HCT116 (cell line): ENCODE data around the gene EFNB2. TPM values are rescaled to one million over a fixed set of nuclear protein-coding genes. Genes with fewer than 3 reads are reported as not detected.

Experiments used
- ATAC-seq: fragments of 200-7000 bp; cut with Tn5 transposase; 2 replicates; pipeline ENCODE4 v1.9.1; 2020; ENCODE audit warnings: mild to moderate bottlenecking, moderate library complexity
- BruUV-seq: library from RNA; stranded (reverse); fragments of 400-500 nt; replicated peaks from 2 replicates; lab custom pipeline; 2021; lab: Mats Ljungman, UMichigan
- CTCF ChIA-PET: fragments of 300-600 bp; sonication (Branson Sonifier 250); formaldehyde crosslinking; loops from one replicate; lab custom pipeline; 2021; ENCODE audit warnings: antibody characterized with exemption; lab: Charles Lee
- POLR2A ChIA-PET: fragments of 300-600, 350-600 bp; sonication (Branson Sonifier 250); formaldehyde crosslinking; loops from one replicate; lab custom pipeline; 2021; ENCODE audit warnings: antibody characterized with exemption; lab: Charles Lee
- RAD21 ChIA-PET, 2 experiments: fragments of 300-600 bp; sonication (Branson Sonifier 250); formaldehyde crosslinking; loops; one replicate each; lab custom pipeline; 2023; ENCODE audit warnings: low total read pairs in 2 of 2; ENCODE audit not compliant: uncharacterized antibody in 2 of 2, unreplicated experiment in 2 of 2, low non-redundant PET in 1 of 2; lab: Charles Lee
- DNase-seq: peaks from one replicate; pipeline ENCODE4 v3.0.0-alpha.2; 2010; ENCODE audit warnings: low read depth, low spot score
- H2AFZ ChIP-seq: fragments of 200-600 bp; shearing (Covaris generic), sonication (generic); 2 replicates; pipeline ENCODE4 v1.6.1; 2017; ENCODE audit warnings: low read depth, mixed run types, mixed read lengths, antibody characterized with exemption, low read length; ENCODE audit not compliant: poor library complexity, severe bottlenecking
- H3K27ac ChIP-seq: 2 replicates; pipeline ENCODE4 v1.5.1; 2012; ENCODE audit warnings: low read depth, low read length
- H3K27me3 ChIP-seq: fragments of 200-600 bp; sonication (generic); 2 replicates; pipeline ENCODE4 v1.6.1; 2016; ENCODE audit warnings: mixed run types, low read length, mixed read lengths; ENCODE audit not compliant: insufficient read depth
- H3K36me3 ChIP-seq, 2 experiments: fragments of 200-500 bp in 1 of 2; fragments of 200-600 bp in 1 of 2; sonication (Bioruptor generic) in 1 of 2; sonication (generic) in 1 of 2; 2 replicates each; pipeline versions ENCODE4 v1.5.1 to v1.6.1; 2014 to 2016; ENCODE audit warnings: low read length in 2 of 2, inconsistent platforms in 1 of 2, mixed read lengths in 1 of 2, mixed run types in 1 of 2; ENCODE audit not compliant: insufficient read depth in 2 of 2, control insufficient read depth in 1 of 2
- H3K4me1 ChIP-seq, 2 experiments: fragments of 200-600 bp in 1 of 2; sonication (generic) in 1 of 2; 2 replicates each; pipeline versions ENCODE4 v1.5.1 to v1.6.1; 2012 to 2017; ENCODE audit warnings: low read length in 2 of 2, inconsistent platforms in 1 of 2, mild to moderate bottlenecking in 1 of 2, mixed read lengths in 1 of 2, mixed run types in 1 of 2, moderate library complexity in 1 of 2; ENCODE audit not compliant: insufficient read depth in 2 of 2, control insufficient read depth in 1 of 2
- H3K4me2 ChIP-seq: fragments of 200-600 bp; sonication (generic); 2 replicates; pipeline ENCODE4 v1.6.1; 2017; ENCODE audit warnings: mixed run types, low read length, mixed read lengths
- H3K4me3 ChIP-seq, 2 experiments: fragments of 200-600 bp in 1 of 2; sonication (generic) in 1 of 2; replicated peaks in 1 of 2; 2 replicates each; pipeline ENCODE4 v1.5.1; 2011 to 2016; ENCODE audit warnings: low read length in 2 of 2, control low read depth in 1 of 2, low read depth in 1 of 2, mild to moderate bottlenecking in 1 of 2, mixed read lengths in 1 of 2, mixed run types in 1 of 2
- H3K79me2 ChIP-seq: fragments of 200-600 bp; sonication (generic); 2 replicates; pipeline ENCODE4 v1.6.1; 2017; ENCODE audit warnings: mild to moderate bottlenecking, mixed run types, low read length, moderate library complexity, mixed read lengths; ENCODE audit not compliant: insufficient read depth
- H3K9ac ChIP-seq: fragments of 200-600 bp; sonication (generic); 2 replicates; pipeline ENCODE4 v1.6.1; 2016; ENCODE audit warnings: low read length, mixed read lengths
- H3K9me2 ChIP-seq: fragments of 200-600 bp; sonication (generic), shearing (Covaris generic); 2 replicates; pipeline ENCODE4 v1.6.1; 2017; ENCODE audit warnings: mixed run types, mild to moderate bottlenecking, moderate library complexity; ENCODE audit not compliant: insufficient read depth
- H3K9me3 ChIP-seq, 2 experiments: fragments of 200-500 bp in 1 of 2; fragments of 200-600 bp in 1 of 2; sonication (Bioruptor generic) in 1 of 2; sonication (generic) in 1 of 2; 2 replicates each; pipeline ENCODE4 v1.6.1; 2014 to 2017; ENCODE audit warnings: low read length in 2 of 2, mixed read lengths in 2 of 2, inconsistent platforms in 1 of 2, low read depth in 1 of 2, mild to moderate bottlenecking in 1 of 2, mixed run types in 1 of 2, moderate library complexity in 1 of 2; ENCODE audit not compliant: control insufficient read depth in 1 of 2, insufficient read depth in 1 of 2
- H4K20me1 ChIP-seq: fragments of 200-600 bp; sonication (generic), shearing (Covaris generic); 2 replicates; pipeline ENCODE4 v1.6.1; 2017; ENCODE audit warnings: mixed run types, mild to moderate bottlenecking, moderate library complexity; ENCODE audit not compliant: insufficient read depth
- CBX3 ChIP-seq: IDR thresholded peaks from 2 replicates; pipeline ENCODE4 v1.6.1; 2012; ENCODE audit warnings: low read depth
- ELF1 ChIP-seq: IDR thresholded peaks from 2 replicates; pipeline ENCODE4 v1.6.1; 2012; ENCODE audit warnings: low read depth, borderline replicate concordance
- EZH2 ChIP-seq: fragments of 200-600 bp; sonication (generic); IDR thresholded peaks from 2 replicates; pipeline ENCODE4 v1.6.1; 2017; ENCODE audit warnings: antibody characterized with exemption, mixed run types
- FOSL1 ChIP-seq: IDR thresholded peaks from 2 replicates; pipeline ENCODE4 v1.6.1; 2012; ENCODE audit warnings: low read depth
- JUND ChIP-seq: IDR thresholded peaks from 2 replicates; pipeline ENCODE4 v1.6.1; 2012
- RAD21 ChIP-seq: IDR thresholded peaks from 2 replicates; pipeline ENCODE4 v1.6.1; 2012; ENCODE audit warnings: low read depth, mild to moderate bottlenecking
- SRF ChIP-seq: IDR thresholded peaks from 2 replicates; pipeline ENCODE4 v1.6.1; 2012; ENCODE audit warnings: low read depth
- ZFX ChIP-seq: fragments of 450-650 bp; IDR thresholded peaks from 2 replicates; pipeline ENCODE4 v1.6.1; 2017
- intact Hi-C: fragments of 100-400 bp; cut with micrococcal nuclease; formaldehyde crosslinking; loops from 2 replicates; pipeline ENCODE4 v1.10.0; 2022
- total RNA-seq: library from RNA; stranded (reverse); gene quantifications from one replicate; pipeline ENCODE4 v1.2.1, GENCODE V29; 2021; ENCODE audit not compliant: unreplicated experiment
- TF ChIP-seq, protein P1 (sequence below), 3 experiments: fragments of 200-600 bp in 1 of 3; sonication (generic) in 1 of 3; IDR thresholded peaks in 2 of 3; conservative IDR thresholded peaks in 1 of 3; 2 replicates each; pipeline ENCODE4 v1.5.1; 2012 to 2017; ENCODE audit warnings: low read depth in 2 of 3, low read length in 2 of 3, antibody characterized with exemption in 1 of 3, borderline replicate concordance in 1 of 3, control low read depth in 1 of 3, mild to moderate bottlenecking in 1 of 3, mixed read lengths in 1 of 3, mixed run types in 1 of 3, moderate library complexity in 1 of 3; ENCODE audit not compliant: insufficient read depth in 1 of 3
- TF ChIP-seq, protein P2 (sequence below): IDR thresholded peaks from 2 replicates; pipeline ENCODE4 v1.6.1; 2012; ENCODE audit warnings: low read depth

EFNB2 gene
- total RNA-seq, 1 experiment from 2014 or later = 30.9 TPM

DNA sequence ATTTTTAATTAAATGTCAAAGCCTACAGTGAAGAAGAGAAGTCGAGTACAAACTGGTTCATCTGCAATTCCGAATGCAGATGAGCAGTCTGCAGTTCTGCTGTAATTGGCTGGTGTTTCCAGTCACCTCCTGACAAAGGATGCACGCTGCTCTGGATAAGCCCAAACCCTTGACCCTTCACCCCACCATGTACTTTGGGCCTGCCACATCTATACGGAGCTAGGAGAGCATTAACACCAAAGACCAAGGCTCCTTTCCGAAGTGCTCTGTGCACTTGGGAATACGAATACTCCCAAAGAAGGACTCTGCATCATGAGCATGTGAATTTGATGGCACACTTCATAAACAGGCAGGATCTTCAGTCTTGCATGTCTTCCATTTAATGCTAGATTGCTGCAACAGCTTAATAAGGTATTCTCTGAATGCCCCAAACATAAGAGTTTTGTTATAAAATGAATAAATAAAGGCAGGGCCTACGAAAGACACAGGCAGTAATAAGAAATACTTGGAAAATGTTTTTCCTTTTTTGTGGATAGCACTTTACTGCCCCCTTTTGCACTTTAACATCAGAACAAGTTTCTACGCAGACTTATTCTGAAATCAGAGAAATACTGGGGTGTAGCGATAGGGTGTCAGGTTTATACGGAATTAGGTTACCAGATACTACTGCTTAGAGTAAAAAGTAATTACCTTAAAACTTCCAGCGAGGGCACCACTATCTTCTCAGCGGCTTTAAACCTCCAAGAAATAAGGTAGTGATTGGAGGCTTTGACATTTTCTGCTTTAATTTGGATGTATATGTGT, 15.0 kb downstream of the EFNB2 start:
- Histone ChIP-seq H3K4me2 (no peak overlapping the region), H3K9me3 (no peaks in the 10 kb centered on the region), H4K20me1 (peaks cover 12% of the 10 kb centered on the region; the same call in 1 of the 2 replicates), H3K27me3 (no peaks in the 10 kb centered on the region), H3K9me2 (no peaks in the 10 kb centered on the region), H3K9ac (no peak overlapping the region), H3K36me3 (no peaks in the 10 kb centered on the region; a peak in 1 of 4 replicates), H3K79me2 (peaks cover 100% of the 10 kb centered on the region), H3K4me1 (peaks cover 13 to 24% of the 10 kb centered on the region in 2 experiments), H3K4me3 (no peak overlapping the region), H2AFZ (no peak overlapping the region), H3K27ac (no peak overlapping the region)
- TF ChIP-seq CBX3 (no peak), RAD21 (peak; percentile 70)
- TF ChIP-seq, protein P1, sequence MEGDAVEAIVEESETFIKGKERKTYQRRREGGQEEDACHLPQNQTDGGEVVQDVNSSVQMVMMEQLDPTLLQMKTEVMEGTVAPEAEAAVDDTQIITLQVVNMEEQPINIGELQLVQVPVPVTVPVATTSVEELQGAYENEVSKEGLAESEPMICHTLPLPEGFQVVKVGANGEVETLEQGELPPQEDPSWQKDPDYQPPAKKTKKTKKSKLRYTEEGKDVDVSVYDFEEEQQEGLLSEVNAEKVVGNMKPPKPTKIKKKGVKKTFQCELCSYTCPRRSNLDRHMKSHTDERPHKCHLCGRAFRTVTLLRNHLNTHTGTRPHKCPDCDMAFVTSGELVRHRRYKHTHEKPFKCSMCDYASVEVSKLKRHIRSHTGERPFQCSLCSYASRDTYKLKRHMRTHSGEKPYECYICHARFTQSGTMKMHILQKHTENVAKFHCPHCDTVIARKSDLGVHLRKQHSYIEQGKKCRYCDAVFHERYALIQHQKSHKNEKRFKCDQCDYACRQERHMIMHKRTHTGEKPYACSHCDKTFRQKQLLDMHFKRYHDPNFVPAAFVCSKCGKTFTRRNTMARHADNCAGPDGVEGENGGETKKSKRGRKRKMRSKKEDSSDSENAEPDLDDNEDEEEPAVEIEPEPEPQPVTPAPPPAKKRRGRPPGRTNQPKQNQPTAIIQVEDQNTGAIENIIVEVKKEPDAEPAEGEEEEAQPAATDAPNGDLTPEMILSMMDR (IDR thresholded peaks at IDR 0.05 in 2 of 3, conservative IDR thresholded peaks at IDR 0.05 in 1 of 3; ENCODE audit: borderline replicate concordance in 1 of 3, insufficient read depth in 1 of 3, low read depth in 2 of 3, low read length in 2 of 3) = peak in 2 of 3 experiments; percentile 29 to 49; a peak in 3 of 6 replicates
- POLR2A ChIA-PET = no interaction called here
- ATAC-seq (peak; percentile 42; the same call in 1 of the 2 replicates), DNase-seq (no peak)
- intact Hi-C loops = loop anchor here (1.0 kb wide), 1 partner anchor 436 kb away; no protein-coding TSS in a partner anchor
- no TSS peak for BruUV-seq
- RAD21 ChIA-PET = no interaction called here
- CTCF ChIA-PET = interaction anchor here (1.0 kb wide), 1 partner anchor 1110 kb away, joined by 3 read pairs; no protein-coding TSS in a partner anchor

DNA sequence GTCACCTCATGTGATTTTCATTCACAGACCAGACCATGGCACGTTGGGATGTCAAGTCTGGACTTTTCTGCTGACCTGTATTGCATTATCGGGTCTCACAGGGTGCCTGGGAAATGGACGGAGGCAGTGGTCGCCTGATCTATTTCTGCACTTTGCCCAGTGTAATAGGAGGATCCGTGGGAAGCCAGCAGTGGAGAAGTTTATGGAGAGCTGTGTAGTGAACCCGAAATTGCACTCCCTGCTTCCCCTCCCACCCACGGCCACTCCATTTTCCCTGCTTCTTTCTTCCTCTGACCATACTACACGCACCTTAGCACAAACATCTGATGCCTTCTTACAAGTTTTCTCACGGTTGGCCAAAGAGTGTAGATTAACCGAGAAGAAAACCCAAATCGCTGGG, 16.9 kb downstream of the EFNB2 start:
- ATAC-seq (no peak), DNase-seq (no peak)
- no peak overlapping the region for H2AFZ ChIP-seq
- no peak overlapping the region for H3K27ac ChIP-seq
- peaks cover 7% of the 10 kb centered on the region; the same call in 1 of the 2 replicates for H4K20me1 ChIP-seq
- no peak overlapping the region for H3K4me3 ChIP-seq
- ChIA-PET RAD21 (no interaction called here), CTCF (no interaction called here), POLR2A (no interaction called here)
- intact Hi-C loops = no loop called here
- H3K9me3 ChIP-seq = no peaks in the 10 kb centered on the region
- no peak overlapping the region for H3K9ac ChIP-seq
- no peak overlapping the region for H3K4me2 ChIP-seq
- H3K4me1 ChIP-seq = peaks cover 20 to 34% of the 10 kb centered on the region in 2 experiments
- H3K79me2 ChIP-seq = peaks cover 100% of the 10 kb centered on the region
- H3K9me2 ChIP-seq = no peaks in the 10 kb centered on the region
- TF ChIP-seq SRF (no peak), ELF1 (no peak), RAD21 (no peak), FOSL1 (no peak), JUND (no peak), EZH2 (no peak), ZFX (no peak)
- TF ChIP-seq, protein P1 (IDR thresholded peaks at IDR 0.05 in 2 of 3, conservative IDR thresholded peaks at IDR 0.05 in 1 of 3; ENCODE audit: borderline replicate concordance in 1 of 3, insufficient read depth in 1 of 3, low read depth in 2 of 3, low read length in 2 of 3) = no peak
- TF ChIP-seq, protein P2, sequence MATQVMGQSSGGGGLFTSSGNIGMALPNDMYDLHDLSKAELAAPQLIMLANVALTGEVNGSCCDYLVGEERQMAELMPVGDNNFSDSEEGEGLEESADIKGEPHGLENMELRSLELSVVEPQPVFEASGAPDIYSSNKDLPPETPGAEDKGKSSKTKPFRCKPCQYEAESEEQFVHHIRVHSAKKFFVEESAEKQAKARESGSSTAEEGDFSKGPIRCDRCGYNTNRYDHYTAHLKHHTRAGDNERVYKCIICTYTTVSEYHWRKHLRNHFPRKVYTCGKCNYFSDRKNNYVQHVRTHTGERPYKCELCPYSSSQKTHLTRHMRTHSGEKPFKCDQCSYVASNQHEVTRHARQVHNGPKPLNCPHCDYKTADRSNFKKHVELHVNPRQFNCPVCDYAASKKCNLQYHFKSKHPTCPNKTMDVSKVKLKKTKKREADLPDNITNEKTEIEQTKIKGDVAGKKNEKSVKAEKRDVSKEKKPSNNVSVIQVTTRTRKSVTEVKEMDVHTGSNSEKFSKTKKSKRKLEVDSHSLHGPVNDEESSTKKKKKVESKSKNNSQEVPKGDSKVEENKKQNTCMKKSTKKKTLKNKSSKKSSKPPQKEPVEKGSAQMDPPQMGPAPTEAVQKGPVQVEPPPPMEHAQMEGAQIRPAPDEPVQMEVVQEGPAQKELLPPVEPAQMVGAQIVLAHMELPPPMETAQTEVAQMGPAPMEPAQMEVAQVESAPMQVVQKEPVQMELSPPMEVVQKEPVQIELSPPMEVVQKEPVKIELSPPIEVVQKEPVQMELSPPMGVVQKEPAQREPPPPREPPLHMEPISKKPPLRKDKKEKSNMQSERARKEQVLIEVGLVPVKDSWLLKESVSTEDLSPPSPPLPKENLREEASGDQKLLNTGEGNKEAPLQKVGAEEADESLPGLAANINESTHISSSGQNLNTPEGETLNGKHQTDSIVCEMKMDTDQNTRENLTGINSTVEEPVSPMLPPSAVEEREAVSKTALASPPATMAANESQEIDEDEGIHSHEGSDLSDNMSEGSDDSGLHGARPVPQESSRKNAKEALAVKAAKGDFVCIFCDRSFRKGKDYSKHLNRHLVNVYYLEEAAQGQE = no peak
- no TSS peak for BruUV-seq
- H3K27me3 ChIP-seq = no peaks in the 10 kb centered on the region
- no peaks in the 10 kb centered on the region; a peak in 1 of 4 replicates for H3K36me3 ChIP-seq
